GM21576 (cell line): Measurements from ENCODE around the gene VIPR1.
"Not testable (repeated sequence)": the region's sequence is repeated elsewhere in the genome, so short reads cannot be mapped to it uniquely, and the experiment has no call there.

Experiments
- ATAC-seq: cut with Tn5 transposase; IDR thresholded peaks from one replicate; pipeline ENCODE4 v1.9.1; 2021; ENCODE audit warnings: mild to moderate bottlenecking, moderate library complexity; ENCODE audit not compliant: unreplicated experiment

VIPR1 gene

DNA sequence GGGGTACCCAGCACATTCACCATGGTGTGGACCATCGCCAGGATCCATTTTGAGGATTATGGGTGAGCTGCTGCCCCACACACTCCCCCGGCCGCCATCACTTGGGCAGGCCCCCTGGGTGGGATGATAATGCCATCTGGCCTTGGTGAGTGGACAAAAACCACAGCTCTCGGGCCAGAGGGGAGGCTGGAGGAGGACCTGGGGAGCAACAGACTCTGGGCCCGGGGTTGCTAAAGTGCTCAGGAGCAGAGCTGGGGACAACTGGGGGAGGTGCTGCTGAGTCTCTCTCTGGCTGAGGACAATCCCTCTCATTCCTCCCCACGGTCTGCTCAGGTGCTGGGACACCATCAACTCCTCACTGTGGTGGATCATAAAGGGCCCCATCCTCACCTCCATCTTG lies 29.0 kb downstream of the VIPR1 start:
- ATAC-seq: no peak

DNA sequence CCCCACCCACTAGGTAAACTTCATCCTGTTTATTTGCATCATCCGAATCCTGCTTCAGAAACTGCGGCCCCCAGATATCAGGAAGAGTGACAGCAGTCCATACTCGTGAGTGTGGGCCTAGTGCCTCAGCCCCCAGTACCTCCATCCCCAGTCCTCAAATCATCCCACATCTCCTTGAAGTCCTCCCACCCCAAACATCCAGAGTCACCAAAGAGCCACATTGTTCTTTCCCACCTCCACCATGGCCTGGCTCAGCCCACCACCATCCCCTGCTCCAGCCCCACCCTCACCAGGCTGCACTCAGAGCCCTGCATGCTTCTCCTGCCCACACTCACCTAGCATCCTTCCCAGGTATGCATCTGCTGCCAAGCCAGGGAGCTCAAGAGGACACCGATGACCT lies 29.8 kb downstream of the VIPR1 start:
- ATAC-seq: no peak

DNA sequence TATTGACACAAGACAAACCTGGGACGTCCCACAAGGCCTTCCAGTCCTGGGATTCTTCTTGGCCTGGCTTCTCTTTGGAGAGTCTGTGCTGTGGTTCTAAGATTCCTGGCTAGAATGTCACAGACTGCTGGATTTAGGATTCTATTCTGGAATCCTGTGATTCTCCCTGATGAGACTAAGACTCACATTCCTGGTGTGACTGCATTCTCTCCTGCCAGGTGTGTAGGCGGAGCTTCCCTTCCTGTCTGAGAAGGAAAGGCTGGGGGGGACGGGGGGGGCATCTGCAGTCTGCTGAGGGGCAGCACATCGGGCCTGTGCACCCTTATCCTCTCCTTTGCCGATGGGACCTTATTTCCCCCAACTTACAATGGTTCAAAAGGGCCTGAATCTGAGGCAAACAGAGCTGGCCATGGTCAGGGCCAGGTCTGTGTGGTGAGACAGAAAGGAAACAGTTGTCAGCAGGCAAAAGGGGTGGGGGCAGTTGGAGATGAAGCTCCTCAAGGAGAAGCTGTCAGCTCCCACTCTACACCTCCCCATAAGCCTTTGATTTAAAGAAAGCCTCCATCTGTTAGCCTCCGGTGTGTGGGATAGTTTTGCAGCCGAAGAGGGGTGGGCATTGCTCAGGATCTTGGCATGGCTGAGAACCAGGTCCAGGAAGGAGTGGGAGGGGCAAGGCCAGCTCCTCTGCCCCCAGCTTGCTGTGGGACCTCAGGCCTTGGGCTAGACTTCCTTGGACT lies 30.9 kb downstream of the VIPR1 start:
- no peak for ATAC-seq

DNA sequence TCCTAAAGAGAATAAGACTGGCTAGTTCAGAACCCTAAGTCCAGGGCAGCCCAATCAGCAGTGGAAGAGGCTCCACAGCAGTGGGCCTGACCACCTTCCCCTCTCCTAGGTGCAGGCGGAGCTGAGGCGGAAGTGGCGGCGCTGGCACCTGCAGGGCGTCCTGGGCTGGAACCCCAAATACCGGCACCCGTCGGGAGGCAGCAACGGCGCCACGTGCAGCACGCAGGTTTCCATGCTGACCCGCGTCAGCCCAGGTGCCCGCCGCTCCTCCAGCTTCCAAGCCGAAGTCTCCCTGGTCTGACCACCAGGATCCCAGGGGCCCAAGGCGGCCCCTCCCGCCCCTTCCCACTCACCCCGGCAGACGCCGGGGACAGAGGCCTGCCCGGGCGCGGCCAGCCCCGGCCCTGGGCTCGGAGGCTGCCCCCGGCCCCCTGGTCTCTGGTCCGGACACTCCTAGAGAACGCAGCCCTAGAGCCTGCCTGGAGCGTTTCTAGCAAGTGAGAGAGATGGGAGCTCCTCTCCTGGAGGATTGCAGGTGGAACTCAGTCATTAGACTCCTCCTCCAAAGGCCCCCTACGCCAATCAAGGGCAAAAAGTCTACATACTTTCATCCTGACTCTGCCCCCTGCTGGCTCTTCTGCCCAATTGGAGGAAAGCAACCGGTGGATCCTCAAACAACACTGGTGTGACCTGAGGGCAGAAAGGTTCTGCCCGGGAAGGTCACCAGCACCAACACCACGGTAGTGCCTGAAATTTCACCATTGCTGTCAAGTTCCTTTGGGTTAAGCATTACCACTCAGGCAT lies 33.7 kb downstream of the VIPR1 start:
- ATAC-seq: no peak

DNA sequence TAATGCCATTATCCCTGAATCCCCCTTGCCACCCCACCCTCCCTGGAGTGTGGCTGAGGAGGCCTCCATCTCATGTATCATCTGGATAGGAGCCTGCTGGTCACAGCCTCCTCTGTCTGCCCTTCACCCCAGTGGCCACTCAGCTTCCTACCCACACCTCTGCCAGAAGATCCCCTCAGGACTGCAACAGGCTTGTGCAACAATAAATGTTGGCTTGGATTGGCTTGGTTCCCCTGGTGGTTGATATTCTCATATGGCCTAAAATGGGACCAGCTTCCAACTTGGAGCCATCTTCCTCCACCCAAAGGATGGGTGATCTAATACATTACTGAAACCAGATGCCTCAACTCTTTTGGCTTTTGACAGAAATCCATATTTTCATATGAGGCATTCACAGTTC lies 34.9 kb downstream of the VIPR1 start:
- ATAC-seq: no peak

DNA sequence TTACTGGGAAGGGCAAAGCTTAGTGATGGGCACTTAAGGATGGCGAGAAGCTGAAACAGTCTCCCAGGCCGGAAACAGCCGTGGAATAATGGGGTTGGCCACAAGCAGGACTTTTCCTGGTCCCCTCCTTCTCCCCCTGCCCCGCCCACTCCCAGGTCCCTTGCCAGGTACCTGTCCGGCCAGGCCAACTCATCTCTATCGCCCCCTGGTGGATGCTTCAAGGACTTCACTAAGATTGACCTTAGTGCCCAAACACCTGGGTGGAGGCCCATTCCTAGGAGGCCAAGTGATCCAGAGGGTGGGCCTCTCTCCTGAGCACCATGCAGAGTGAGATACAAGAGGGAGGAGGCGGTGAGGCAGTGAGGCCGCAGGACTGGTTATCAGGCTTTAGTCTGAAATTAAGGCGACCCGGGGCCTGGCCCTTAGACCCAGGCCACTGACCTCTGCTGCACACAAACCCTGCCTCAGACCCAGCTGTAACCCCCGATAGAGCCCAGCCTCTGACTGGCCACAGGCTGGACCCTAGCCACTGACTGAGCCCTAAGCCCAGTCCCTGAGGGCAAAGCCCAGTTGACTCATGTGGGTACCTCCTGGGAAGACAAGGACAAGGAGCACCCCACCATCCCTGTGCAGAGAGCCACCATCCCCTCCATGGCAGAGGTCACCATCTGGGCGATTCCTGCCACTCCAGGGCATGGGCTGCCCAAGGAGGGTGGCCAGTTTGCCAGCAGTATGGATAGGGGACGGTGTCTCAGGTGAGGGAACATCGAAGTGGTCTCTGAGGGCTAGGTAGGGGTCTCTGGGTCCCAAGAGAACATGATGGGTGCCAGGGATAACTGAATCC lies 37.6 kb downstream of the VIPR1 start:
- ATAC-seq: no peak

DNA sequence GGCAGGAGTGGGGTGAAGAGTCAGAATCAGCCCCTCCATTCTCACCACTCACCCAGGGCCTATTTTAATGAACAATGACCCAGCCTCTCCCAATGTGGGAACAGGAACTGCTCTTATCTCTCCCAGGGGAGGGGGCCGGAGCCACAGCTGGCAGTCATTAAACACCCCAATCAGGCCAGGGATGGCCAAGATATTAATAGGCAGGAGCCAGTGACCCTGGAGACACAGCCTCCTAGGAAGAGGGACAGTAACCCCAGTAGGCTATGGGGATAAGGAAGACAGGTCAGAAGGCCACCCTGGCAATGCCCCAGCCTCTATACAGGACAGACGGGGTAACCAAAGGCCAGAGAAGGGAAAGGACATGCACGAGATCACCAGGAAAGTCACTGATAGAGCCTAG lies 38.6 kb downstream of the VIPR1 start:
- ATAC-seq: no peak

DNA sequence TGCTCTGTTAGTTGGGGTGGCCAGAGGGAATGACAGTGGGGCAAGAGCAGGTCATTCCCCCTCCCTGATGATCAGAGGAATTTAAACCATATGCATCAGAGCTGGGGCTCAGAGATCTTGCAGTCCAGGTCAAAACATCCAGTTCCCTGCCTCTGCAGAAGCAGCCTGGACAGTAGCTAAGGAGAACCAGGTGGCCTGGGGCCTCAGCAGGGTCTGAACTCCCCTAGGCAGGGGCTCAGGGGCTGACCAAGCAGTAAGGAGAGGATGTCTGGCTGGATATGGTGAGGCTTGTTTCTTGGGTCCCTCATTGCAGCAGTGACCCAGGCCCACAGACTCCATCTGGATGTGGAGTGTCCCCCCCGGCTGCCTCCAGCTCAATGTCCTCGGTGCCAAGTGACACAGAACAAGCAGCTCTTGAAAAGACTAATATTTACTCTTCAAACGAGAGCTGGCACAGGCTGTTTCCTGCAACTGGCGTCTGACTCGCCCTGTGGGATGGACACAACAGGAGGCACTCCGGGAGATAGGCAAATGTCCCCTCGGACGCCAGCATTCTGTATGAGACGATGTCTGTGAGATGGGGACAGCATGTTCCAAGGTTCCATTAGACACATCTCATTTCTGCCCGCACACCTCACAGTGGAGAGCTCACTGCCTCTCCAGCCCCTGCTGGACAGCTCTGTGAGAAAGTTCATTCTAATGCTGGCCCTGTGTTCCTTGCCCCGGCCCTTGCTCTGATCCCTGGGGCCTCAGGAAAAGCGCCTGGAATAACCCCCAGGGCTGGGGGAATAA lies 42.2 kb downstream of the VIPR1 start:
- no peak for ATAC-seq

DNA sequence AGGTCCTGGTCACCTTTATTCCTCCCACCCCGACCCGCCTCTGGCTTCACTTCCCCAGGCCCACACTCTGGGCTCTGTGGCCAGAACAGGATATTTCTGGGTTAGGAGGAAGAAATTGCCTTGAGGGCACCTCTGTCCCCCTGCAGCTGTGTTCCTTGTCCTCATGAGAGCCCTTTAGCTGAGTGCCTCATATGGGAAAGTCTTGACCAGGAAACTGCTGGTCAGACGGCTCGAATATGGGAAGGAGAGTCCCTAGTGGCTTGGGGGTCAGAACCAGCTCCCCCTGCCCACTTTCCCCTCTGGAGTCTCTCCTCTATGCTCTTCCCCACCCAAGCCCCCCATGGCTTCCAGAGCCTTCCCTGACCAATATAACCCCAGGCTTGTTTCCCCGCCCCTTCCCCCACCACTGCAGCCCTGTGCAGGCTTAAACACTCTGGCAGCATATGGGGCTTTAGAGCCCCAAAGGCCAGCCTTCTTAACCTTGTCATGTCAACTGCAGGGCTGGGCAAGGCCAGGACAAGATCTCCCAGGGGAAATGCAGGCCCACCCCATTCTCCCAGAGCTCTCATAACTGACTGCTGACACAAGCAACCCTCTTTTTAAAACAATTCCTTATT lies 42.9 kb downstream of the VIPR1 start:
- ATAC-seq: no peak

DNA sequence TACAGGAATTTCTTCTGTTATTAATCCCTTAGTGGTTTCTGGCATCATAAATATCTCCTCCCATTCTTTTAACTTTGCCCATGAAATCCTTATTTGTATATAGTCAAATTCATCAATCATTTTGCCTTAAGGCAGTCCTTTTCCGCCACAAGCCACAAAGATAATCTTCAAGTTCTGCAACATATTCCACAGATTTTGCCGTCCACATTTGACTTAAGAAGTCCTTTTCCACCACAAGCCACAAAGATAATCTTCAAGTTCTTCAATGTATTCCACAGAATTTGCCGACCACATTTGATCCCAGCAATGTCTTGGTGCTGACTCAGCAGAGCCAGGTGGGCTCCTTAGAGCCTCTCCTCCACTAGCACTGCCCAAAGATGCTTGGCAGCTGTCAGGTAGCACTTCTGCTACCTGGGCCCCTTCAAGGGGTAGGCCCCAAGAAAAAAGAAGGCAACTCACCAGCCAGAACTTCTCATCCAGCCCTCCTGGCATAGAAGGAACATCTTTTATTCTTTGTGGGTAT lies 44.3 kb downstream of the VIPR1 start:
- no peak for ATAC-seq

DNA sequence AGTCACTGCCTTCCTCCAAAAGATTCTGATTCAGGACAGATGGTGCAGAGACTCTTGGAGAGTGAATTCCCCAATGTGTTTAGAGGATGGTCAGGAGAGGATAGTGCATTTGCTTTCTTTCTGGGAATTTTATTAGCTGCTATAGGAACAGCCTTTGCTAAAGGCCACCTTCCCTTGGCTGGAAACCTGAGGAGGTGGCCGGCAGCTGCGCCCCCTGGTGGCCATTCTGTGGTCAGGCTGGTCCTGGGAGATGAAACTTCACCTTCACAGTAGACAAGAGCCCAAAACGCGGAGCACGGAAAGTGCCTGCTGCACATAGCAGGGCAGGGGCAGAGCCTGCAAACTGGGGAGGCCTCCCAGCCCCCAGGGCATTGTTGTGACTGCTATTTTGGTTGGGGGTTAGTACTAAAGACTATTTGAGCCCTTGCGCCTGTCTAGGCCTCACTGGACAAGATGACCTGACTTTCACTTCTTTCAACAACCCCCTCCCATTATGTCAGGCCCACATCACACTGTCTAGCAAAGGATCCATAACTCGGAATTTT lies 45.0 kb downstream of the VIPR1 start:
- ATAC-seq: no peak

DNA sequence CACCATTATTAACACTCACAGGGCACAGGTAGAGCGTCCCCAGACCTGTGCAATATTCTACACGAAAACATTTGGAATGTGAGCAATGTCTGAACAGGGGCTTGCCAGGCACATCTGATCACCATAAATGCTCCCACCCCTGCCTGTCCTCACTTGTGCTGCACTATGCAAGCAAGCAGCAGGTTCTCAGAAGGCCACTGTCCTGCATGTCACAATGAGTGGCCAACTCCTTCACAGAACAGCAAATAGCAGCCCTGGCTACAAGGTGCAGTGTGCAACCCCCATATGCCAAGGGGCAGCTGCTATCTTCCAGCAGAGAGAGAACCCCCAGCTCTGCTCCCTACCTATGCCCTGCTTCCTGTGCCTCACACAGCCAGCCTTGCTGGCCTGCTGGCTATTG lies 46.7 kb downstream of the VIPR1 start:
- ATAC-seq: no peak

DNA sequence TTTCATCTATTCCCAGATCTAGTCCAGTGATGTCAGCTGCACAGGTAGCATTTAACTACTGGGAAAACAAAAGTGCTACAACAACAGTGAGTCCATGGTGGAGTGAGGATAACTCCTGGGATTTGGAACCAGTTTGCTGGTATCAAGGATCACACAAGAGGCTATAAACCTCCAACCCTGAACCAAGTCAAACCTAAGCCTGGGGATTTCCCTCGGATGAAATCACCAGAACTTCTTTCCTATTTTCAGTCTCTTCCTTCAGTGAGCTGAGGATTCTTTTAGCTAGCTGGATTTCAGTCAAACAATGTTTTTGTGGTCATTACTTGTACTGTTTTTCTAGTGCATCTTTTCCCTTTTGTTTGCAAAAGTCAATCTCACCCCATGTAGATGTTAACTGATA lies 47.8 kb downstream of the VIPR1 start:
- no peak for ATAC-seq

DNA sequence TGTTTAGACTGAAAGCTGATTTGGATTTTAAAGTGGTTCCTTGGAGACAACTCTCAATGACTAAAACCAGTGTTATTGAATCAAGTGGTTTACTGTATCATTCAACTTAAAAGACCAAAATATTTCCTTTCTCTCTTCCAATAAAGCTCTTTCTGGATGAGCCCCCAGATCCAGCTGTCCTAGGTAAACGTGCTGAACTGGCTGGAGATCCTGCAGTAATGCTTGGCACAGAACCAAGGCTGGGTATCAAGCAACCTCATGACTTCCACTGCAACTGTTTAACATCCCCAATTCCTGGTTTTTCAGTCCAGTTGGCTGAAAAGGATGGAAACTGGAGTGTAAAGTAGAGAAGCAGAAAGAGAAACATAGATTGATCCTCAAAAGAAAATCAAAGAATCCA lies 50.4 kb downstream of the VIPR1 start:
- ATAC-seq: no peak

DNA sequence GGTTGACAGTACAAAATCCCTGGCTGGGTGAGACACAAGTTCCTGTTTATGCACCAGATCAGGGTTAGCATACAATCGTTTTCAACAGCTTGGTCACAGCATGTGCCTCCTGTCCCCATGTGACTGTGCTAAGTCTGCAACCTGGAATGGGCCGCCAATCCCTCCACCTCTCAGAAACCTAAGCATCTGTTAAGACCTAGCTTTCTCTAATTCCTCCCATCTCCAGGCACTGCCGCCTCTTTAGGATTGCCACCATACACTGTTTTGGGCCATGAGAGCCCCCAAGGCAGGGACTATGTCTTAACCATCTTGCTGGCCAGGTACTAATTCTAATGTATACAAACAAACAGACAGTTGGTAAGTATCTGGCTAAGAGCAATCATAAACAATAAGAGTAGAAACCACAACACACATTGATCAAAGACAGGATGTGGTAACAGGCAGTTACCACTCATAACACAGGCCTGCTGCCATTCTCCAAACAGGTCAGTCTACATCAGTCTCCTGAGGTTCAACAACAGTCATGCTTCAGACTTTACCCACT lies 53.7 kb downstream of the VIPR1 start:
- no peak for ATAC-seq

DNA sequence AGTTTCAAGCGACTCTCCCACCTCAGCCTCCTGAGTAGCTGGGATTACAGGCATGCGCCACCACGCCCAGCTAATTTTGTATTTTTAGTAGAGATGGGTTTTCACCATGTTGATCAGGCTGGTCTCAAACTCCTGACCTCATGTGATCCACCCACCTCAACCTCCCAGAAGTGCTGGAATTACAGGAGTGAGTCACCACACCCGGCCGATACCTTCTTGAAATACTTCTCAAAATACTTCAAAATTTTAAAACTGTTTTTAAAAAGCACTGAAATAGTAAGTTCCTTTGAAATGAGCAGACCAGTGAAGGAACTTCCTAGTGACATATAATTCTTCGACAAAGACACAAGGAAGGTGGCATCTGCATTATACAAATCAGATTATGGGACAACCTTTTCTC lies 54.4 kb downstream of the VIPR1 start:
- ATAC-seq: not testable (repeated sequence)

DNA sequence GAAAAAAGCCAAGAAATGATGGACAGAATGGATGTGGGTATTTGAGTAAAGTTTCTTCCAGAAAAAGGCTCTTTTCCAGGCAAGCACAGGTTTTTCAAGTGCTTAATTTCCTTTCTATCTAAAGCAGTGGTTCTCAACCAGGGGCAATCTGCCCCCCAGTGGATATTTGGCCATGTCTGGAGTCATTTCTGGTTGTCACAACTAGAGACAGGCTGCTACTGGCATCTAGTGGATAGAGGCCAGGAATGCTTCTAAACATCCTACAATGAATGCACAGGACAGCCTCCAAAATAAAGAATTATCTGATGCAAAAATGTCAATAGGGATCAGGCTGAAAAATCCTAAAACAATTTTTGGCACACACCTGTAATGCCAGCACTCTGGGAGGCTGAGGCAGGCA lies 55.4 kb downstream of the VIPR1 start:
- no peak for ATAC-seq

DNA sequence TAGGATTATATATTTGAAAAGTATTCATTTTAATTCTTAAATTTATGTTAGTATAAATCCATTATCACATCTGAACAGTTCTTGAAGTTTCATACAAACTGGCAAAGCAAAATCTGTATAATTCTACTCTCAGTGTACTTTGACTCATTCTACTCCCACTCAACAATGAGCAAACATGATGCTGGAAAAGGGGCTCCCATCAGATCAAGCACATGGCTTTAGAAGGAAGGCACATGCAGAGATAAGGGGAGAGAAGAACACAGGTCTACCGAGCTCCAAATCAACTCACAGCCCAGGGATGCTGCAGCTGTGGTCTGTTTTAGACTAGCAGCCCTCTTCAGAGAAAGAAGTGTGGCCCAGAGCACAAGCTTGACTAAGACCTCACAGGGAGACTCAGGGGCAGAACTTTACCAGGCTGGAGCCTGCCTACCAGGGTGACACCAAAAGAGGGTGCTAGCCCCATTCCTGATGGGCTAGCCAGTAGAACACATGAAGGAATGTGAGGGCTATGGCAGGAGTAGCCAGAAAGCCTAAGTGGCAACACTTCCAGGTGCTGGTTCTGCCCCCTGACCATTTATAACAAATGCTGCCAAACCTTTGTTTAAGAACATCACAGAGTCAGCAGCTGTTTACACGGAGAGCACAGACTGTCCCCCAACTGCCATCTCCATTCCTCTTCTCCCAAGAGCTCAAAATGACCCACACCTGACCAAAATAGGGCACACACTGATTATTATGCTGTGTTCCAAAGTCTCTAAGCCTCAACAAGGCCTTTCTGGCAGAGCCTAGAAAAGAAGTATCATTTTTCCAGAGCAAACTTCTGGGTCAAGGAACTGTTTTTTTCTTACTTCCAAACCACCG lies 59.8 kb downstream of the VIPR1 start:
- ATAC-seq: no peak
